NCI-H1105 (cell line): ENCODE measurements around the gene CHD9.
A peak's percentile ranks its signal among the peaks of the same experiment; 100 is the strongest.
"Not testable (repeated sequence)": the region's sequence is repeated elsewhere in the genome, so short reads cannot be mapped to it uniquely, and the experiment has no call there.

ENCODE experiments used
- DNase-seq: peaks from one replicate; lab custom pipeline; 2025; lab: John Stamatoyannopoulos, UW

Gene CHD9

DNA sequence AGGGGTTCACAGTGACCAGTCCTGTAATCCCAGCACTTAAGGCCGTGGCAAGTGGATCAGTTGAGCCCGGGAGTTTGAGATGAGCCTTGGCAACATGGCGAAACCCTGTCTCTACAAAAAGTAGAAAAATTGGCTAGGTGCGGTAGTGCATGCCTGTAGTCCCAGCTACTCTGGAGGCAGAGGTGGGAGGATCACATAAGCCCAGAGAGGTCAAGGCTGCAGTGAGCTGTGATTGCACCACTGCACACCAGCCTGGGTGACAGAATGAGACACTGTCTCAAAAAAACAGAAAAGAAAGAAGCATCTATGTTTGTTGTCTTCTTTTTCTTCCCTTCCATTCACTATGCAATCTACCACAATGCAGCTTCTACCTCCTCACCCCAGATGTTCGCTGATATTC, 227.5 kb downstream of the CHD9 start:
- DNase-seq = no peak

- peak; percentile 73 for DNase-seq
Measured at GRCh38 chr16:53282975-53283946, 228.5 kb downstream of the CHD9 start.

DNA sequence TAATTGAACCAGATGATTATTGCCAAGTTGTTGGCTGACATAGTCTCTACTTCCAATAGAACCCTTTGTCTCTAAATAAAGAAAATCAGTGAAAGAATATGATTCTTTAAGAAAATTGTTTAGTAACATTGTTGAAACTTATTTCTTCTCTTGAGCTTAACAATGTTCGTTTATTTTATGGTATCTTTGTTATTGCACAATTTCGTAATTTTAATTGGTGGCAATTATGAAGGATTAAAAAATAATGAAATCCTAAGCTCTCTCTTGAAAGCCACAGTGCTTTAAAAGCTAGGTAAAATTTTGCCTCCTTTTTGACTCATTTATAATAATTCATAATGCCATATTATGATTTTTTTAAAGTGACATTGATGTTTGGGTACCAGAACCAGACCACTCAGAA, 230.4 kb downstream of the CHD9 start:
- no peak for DNase-seq

DNA sequence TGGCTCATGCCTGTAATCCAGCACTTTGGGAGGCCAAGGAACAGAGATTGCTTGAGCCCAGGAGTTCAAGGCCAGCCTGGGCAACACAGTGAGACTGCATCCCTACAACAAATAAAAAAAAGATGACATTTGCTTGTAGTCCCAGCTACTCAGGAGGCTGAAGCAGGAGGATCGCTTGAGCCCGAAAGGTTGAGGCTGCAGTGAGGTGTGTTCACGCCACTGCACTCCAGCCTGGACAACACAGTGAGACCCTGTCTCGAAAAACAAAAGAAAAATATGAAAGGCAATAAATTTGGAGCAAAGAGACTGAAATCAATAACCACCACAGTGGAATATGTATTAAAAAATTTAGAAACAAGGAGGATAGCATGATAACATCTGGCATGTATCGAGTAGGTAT, 235.7 kb downstream of the CHD9 start:
- DNase-seq = no peak

GRCh38 chr16:53291757-53292392, 237.1 kb downstream of the CHD9 start:
- no peak for DNase-seq

- DNase-seq = no peak
Measured at GRCh38 chr16:53297477-53297876, 242.7 kb downstream of the CHD9 start.

DNA sequence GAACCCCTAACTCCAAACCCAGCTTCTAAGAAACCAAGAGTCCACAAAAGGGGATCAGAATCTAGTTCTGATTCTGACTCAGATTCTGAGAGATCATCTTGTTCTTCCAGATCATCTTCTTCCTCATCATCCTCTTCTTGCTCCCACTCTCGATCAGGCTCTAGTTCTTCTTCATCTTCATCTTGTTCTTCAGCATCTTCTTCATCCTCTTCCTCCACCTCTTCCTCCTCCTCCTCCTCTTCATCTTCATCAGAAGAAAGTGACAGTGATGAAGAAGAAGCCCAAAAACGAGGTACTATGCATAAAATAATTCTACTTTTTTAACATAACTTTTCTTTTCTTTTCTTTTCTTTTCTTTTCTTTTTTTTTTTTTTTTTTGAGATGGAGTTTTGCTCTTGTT, 249.5 kb downstream of the CHD9 start:
- DNase-seq = no peak

GRCh38 chr16:53305743-53306142, 251.0 kb downstream of the CHD9 start:
- DNase-seq = no peak

- DNase-seq = no peak
Measured at GRCh38 chr16:53309457-53309856, 254.7 kb downstream of the CHD9 start.

DNA sequence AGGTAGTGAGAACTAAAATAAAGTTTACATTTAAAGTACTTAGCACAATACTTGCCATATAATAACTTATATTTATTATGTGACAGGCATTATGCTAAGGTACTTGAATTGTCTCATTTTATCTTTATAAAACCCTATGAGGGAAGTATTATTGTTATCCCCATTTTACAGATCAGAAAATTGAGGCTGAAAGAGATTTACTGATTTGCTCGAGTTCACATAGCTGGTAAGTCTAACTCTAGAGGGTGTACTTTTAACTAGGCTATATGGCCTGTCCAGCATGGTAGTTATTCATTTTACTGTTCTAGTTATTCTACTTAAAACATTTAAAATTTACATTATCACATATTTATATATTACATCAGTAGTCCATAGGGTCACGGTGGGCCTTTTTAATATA, 266.2 kb downstream of the CHD9 start:
- DNase-seq = no peak

DNA sequence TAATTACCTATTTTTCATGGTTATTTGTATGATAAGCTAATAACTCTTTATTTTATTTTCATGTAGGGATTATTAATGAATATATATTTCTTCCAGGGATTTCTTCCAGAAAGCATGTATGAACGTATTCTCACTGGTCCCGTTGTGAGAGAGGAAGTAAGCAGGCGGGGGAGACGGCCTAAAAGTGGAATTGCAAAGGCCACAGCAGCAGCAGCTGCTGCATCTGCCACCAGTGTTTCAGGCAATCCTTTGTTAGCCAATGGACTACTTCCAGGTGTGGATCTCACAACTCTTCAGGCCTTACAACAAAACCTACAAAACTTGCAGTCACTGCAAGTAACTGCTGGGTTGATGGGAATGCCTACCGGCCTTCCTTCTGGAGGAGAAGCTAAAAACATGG, 269.1 kb downstream of the CHD9 start:
- DNase-seq = no peak

- DNase-seq = not testable (repeated sequence)
Measured at GRCh38 chr16:53330991-53331390, 276.2 kb downstream of the CHD9 start.

- no peak for DNase-seq
Measured at GRCh38 chr16:53334581-53334980, 279.8 kb downstream of the CHD9 start.

DNA sequence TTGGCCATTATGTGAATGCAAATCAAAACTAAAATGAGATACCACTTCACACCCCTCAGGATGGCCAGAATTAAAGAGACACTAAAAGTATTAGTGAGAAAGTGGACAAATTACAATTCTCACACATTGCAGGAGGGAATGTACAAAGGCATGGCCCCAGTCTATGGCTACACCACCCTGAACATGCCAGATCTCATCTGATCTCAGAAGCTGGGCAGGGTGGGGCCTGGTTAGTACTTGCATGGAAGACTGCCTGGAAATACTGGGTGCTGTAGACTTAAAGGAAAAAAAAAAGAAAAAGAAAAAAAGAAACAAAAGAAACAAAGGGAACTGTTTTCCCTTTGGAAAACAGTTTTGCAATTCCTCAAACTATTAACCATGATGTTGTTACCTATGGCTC, 282.5 kb downstream of the CHD9 start:
- DNase-seq = no peak

GRCh38 chr16:53341792-53342191, 287.0 kb downstream of the CHD9 start:
- no peak for DNase-seq

- no peak for DNase-seq
Measured at GRCh38 chr16:53355064-53355463, 300.3 kb downstream of the CHD9 start.

DNA sequence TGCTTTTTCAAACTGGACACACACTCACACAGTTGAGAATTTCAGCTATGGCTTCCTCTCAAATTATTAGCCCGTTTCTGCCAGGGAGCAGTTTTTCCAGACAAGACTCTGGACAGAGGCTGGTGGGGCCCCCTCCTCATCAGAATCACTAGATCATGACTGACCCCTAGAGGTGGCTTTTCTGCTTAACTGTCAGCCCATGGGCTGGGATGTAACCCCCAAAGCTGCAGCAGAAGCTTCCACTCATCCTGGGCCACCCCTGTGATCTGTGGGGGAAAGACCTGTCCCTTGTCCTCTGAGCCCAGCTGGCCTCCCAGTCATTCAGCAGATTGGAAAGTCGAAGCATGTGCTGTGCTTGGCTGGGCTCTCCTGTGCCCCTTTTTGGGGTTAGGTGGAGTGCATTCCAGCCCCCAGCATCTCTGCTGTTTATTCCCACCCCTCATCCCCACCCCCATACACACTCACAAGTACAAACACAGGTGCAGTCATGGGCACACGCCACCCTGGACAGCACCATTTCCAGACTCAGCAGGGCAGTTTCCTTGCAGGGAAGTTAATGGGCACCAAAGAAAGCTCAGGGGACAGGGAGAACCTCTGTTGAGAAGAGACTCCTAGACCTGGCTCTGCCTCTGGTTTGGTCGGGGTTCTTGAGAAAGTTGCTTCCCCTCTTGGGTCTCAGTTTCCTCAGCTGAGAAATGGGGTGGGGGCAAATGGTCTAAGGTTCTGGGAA, 301.9 kb downstream of the CHD9 start:
- no peak for DNase-seq

GRCh38 chr16:53357208-53357586, 302.4 kb downstream of the CHD9 start:
- DNase-seq = no peak

DNA sequence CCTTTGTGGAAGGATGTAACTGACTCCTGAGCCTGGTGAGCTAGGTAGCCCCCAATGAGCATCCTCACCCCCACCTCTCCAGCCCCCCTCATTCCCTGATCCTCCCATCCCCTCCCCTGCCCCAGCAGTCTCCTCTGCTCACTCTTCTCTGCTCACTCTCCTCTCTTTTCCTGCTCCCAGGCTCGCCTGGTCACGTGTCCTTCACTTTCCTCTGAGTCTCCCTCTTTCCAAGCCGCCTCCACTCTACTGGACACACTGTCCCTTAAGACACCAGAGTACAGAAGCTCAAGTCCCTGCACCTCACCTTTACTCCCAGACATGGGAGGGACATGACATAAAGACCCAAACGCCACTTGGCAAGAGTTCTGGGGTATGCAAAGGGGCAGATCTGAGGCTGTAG, 303.2 kb downstream of the CHD9 start:
- no peak for DNase-seq

GRCh38 chr16:53358884-53359283, 304.1 kb downstream of the CHD9 start:
- DNase-seq = no peak

- no peak for DNase-seq
Measured at GRCh38 chr16:53369921-53370320, 315.1 kb downstream of the CHD9 start.

DNA sequence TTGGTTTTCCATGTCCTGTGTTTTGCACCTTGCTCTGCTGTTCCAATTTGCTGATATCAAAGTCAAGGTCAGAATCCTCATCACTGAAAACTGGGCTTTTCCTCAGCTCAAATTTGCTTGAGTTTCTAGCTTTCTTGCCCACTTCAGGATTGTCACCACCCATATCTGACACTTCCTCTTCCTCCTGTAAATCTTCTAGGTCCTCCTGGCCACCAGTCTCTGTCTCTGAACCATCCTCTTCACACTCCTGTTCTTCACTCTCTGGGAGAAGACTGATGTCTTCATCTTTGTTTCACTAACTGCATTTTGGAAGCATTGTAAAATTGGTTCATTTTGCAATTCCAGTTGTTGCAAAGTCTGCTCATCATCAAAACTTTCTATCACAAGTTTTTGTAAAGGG, 316.0 kb downstream of the CHD9 start:
- no peak for DNase-seq
